Measurements from ENCODE around the gene NOX4. TPM values are rescaled to one million over a fixed set of nuclear protein-coding genes. Genes with fewer than 3 reads are reported as not detected.

The NOX4 gene
- total and polyA plus RNA-seq, 10 donors = 0.54 to 3.9 (median 0.97) TPM

DNA sequence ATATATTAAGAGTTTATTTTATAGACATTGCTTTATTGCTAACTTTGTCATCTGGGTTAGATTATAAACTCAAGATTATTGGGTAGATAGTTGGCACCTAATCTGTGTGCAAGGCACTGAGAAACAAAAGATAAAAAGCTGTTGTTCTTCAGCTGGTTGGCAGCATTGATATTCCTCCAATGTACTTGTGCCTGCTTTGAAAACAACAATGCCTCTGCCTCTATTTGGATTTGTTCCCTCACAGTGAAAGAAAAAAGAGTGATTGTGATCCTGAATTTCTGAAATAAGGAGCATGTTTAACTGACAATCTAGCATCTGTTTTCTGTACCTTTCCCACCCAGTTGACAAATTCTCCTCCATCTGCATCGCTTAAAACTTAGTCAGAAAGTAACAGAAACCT is 215.2 kb downstream of the NOX4 start:
- intact Hi-C loops (cut with DNase I; ENCODE audit: low total_unique reads) = no loop called here
- Histone ChIP-seq H3K4me3 (no peak overlapping the region), H3K36me3 (no peaks in the 10 kb centered on the region), H3K9me3 (peaks cover 0 to 8% (median 0%) of the 10 kb centered on the region in 8 donors), H3K27ac (no peak overlapping the region), H3K27me3 (replicated peaks in 1 of 7) (no peaks in the 10 kb centered on the region), H3K4me1 (no peaks in the 10 kb centered on the region)
- no peak for DNase-seq
- WGBS, 5 donors = 43 to 80% (median 69%) methylated on average over 1 of the region's 1 CpG
- no peak for TF ChIP-seq POLR2A (IDR thresholded peaks at IDR 0.05)
- TF ChIP-seq, protein P1, sequence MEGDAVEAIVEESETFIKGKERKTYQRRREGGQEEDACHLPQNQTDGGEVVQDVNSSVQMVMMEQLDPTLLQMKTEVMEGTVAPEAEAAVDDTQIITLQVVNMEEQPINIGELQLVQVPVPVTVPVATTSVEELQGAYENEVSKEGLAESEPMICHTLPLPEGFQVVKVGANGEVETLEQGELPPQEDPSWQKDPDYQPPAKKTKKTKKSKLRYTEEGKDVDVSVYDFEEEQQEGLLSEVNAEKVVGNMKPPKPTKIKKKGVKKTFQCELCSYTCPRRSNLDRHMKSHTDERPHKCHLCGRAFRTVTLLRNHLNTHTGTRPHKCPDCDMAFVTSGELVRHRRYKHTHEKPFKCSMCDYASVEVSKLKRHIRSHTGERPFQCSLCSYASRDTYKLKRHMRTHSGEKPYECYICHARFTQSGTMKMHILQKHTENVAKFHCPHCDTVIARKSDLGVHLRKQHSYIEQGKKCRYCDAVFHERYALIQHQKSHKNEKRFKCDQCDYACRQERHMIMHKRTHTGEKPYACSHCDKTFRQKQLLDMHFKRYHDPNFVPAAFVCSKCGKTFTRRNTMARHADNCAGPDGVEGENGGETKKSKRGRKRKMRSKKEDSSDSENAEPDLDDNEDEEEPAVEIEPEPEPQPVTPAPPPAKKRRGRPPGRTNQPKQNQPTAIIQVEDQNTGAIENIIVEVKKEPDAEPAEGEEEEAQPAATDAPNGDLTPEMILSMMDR (IDR thresholded peaks at IDR 0.05 in 8 of 11, conservative IDR thresholded peaks at IDR 0.05 in 3 of 11) = no peak

Other genes with a start within 250 kb of the NOX4 start
- gene TRIM77, start 218.9 kb upstream of the NOX4 start, total RNA-seq = not detected
- not detected for gene TRIM77, start 218.9 kb upstream of the NOX4 start, polyA plus RNA-seq